NCI-H526 (cell line): ENCODE data around the gene SPATS2L.

Experiments used
- DNase-seq, 2 experiments: peaks; one replicate each; lab custom pipeline; 2025; lab: John Stamatoyannopoulos, UW

The SPATS2L gene, protein sequence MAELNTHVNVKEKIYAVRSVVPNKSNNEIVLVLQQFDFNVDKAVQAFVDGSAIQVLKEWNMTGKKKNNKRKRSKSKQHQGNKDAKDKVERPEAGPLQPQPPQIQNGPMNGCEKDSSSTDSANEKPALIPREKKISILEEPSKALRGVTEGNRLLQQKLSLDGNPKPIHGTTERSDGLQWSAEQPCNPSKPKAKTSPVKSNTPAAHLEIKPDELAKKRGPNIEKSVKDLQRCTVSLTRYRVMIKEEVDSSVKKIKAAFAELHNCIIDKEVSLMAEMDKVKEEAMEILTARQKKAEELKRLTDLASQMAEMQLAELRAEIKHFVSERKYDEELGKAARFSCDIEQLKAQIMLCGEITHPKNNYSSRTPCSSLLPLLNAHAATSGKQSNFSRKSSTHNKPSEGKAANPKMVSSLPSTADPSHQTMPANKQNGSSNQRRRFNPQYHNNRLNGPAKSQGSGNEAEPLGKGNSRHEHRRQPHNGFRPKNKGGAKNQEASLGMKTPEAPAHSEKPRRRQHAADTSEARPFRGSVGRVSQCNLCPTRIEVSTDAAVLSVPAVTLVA

DNA sequence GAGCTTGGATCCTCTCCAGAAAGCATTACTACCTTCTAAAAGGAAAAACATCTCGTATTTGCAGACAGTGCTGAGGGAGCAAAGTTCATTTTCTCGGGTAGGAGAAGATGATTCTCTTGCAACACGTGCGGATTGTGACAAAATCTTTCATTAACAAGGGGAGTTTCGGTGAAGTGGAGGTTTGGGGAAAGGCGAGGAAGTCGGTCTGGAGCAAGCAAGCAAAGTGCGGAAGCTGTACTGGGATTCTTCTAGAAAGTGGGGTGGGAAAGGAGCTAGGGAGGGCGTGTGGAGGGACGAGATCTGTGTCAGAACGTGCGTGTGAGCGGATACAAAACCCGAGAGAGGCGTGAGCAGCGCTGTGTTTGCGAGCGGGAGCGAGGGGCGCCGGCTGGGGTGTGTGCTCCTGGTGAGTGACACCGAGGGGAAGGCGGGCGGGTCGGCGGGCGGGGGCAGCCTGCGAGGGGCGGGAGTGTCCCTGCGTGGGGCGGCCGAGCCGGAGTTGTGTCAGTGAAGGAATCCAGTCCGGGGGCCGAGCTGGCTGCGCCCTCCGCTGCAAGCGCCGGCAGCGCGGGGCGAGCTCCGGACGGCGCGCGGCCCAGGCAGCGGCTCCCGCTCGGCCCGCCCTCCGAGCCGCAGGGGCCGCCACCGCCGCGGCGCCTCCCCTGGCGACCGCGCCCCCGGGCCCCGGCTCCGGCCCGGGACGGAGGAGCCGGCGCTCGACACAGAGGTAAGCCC is at the start of gene SPATS2L:
Gene SPATS2L (plus strand): TSS at position 498 of the 735 bp plus-strand sequence. CDS start 82,552 bp downstream, outside the sequence.
- DNase-seq = peak; percentile 68 to 87

DNA sequence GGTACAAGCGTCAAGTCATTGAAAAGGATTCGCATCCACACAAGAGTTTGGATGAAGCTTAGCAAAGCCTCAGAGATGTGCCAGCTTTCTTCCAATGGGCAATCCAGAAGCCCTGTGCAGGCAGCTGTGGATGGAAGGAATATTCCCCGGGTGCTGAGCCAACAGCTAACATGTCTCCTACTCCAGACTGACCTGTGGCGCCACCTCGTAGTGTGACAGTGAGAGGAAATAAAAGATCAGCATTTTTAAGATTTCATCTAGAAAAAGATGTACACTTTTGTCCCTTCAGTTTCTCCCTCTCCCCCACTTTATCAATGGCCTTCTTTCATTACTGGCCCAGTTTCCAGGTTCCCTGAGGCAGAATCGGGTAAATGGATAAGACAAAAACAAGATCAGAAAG is 48.9 kb upstream of the SPATS2L start:
- no peak for DNase-seq

DNA sequence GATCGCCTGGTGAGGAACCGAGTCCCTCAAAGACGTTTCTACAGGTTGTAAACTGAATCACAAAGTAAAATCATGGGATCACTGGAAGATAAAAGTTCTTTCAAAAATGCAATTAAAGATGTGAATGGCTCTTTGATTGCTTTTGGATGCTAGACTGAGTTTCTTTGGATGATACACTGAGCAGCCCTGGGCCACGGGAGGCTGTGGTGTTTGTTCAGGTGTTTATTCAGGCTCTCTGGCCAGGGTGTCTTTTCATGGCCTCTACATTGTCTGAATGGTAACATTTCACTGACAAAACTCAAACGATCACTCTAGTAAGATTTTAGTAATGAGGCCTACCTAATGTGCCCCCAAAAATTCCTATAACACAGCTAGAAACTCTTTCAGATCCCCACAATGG is 48.4 kb upstream of the SPATS2L start:
- DNase-seq = no peak

DNA sequence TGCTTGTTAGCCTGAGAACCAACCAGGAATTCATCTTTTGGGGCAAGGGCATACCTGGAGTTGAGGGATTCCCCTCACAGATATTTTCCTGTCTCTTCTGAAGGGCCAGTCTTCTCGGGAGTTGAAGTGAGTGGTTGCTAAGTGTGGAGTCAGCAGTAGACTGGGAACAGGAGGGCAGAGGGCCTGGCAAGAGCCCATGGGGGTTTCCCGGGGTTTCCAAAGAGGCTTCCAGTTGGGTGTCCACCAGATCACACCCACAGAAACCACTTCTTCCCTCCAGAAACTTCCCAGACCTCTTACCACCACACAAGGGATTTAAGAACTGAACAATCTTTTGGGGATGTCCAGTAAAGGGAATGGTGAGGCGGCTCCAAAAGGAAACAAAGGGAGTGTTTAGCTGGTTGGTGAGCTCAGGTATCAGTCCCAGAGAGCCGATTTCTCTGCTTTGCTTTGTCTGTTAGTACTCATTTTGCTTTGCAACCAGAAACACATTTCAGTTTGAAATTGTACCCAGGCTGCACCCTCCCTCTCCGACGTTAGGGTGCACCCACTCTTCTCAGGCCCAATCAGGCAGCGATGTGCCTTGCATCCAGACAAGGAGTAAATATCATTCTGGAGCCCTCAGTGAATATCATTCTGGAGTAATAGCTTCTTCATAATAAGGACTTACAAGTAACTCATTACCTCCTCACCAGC is 47.5 kb upstream of the SPATS2L start:
- DNase-seq = no peak

DNA sequence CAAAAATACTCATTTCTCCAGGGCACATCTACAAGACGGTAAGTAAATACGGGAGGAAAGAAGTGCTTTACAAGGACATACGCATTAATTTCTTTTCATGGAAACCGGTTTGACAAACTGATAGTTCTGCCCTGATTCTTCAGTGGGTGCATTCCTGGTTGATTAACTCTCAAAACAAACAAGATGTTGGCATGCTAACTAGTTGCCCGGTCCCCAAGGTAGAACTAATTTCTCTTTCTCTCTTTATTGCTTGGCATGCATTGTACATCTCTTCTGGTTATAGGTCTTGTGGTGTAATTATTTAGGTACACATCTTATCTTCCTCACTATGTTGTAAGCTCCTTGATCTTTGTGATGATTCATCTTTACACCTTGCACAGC is 46.9 kb upstream of the SPATS2L start:
- DNase-seq = peak in 1 of 2 experiments; percentile 32

DNA sequence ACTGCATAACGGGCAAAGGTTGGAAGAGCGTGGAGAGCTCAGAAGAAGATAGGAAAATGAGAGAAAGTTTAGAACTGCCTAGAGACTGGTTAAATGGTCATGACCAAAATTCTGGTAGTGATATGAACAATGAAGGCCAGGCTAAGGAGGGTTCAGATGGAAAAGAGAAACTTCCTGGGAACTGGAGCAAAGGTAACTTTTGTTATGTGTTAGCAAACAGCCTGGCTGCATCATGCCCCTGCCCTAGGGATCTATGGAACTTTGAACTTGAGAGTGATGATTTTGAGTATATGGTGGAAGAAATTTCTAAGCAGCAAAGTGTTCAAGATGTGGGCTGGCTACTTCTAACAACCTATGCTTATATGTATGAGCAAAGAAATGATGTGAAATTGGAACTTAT is 44.4 kb upstream of the SPATS2L start:
- no peak for DNase-seq

DNA sequence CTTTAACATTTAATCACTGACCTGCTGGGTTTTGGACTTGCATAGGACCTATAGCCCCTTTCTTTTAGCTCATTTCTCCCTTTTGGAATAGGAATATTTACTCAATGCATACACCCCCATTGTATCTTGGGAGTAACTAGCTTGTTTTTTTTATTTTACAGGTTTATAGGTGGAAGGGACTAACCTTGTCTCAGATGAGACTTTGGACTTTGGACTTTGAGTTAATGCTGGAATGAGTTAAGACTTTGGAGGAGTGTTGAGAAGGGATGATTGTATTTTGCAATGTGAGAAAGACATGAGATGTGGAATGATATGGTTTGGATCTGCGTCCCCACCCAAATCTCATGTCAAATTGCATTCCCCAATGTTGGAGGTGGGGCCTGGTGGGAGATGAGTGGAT is 43.2 kb upstream of the SPATS2L start:
- no peak for DNase-seq

DNA sequence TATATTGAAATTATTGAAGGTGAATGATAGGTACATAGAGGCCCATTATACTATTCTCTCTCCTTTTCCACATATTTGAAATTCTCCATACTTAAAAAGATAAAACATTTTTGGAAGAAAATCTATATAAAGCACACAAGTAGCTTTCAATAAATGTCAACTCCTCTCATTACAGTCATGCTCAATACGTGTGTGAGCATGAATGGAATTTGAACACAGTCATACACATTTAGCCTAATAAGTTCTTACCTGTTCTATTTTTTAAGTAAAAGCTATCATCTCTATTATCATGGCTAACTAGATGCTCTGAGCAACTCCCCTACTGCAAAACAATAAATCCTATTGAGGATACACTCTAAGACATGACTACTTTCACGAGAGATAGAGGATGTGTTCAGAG is 41.9 kb upstream of the SPATS2L start:
- no peak for DNase-seq

DNA sequence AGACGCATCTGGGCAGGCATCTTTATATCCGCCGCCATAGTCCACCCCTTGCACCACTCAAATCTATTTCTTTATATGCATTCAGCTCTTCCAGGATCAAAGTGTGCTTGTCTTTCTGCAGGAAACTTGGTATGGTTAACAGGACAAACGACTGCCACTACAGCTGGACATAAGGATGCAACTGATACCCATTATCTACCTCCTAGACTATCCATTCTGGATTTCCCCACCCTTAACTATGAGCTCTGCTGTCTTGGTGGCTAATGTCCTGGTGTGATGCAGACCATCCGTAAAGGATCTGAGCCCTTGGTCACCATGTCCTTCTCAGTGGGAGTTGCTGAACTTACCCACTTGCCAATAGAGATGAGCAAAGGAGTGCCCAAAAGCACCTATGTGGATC is 40.1 kb upstream of the SPATS2L start:
- DNase-seq = no peak

DNA sequence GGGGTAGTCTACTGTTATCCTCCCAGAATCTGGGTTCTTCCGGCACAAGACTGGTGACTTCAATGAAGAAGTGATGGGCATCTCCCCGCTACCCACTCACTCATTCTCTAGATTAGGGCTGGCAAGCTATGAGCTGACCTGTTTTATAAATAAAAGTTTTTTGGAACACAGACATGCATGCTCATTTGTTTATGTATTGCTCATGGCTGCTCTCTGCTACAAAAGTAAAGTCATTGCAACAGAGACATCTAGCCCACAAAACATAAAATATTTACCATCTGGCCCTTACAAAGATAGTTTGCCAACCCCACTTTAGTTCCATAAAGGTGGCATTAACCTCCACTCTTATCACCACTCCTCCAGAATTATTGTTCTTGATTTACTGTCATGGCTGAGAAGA is 39.1 kb upstream of the SPATS2L start:
- DNase-seq = no peak

DNA sequence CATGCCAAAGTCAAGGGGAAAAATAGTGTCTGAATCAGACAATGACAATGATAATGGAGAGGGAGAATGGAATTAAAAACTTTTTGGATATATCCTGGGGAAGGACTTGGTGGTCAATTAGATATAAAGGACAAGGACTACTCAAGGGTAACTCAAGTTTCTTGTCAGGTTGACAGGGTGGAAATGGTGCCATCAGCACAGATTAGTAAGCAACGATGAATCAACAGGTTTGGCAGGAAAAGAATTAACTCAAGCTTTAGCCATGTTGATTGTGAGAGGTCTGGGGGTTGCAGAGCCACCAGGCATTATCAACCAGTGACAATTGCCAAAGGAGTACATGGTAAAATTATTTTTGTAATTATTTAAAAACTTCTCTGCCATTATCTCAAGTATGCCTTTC is 35.8 kb upstream of the SPATS2L start:
- DNase-seq = no peak

DNA sequence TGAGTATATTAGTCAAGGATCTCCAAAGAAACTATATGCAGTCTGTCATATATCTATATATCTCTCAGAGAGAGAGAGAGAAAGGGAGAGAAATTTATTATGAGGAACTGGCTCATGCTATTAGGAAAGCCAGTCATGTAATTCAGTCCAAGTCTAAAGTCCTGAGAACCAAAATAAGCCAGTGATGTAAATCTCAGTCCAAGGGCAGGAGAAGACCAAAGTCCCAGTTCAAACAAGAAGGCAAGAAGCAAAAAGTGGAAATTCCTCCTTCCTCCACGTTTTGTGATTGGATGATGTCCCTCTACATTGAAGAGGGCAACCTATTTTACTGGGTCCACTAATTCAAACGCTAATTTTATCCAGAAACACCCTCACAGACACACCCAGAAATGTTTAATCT is 34.2 kb upstream of the SPATS2L start:
- no peak for DNase-seq

DNA sequence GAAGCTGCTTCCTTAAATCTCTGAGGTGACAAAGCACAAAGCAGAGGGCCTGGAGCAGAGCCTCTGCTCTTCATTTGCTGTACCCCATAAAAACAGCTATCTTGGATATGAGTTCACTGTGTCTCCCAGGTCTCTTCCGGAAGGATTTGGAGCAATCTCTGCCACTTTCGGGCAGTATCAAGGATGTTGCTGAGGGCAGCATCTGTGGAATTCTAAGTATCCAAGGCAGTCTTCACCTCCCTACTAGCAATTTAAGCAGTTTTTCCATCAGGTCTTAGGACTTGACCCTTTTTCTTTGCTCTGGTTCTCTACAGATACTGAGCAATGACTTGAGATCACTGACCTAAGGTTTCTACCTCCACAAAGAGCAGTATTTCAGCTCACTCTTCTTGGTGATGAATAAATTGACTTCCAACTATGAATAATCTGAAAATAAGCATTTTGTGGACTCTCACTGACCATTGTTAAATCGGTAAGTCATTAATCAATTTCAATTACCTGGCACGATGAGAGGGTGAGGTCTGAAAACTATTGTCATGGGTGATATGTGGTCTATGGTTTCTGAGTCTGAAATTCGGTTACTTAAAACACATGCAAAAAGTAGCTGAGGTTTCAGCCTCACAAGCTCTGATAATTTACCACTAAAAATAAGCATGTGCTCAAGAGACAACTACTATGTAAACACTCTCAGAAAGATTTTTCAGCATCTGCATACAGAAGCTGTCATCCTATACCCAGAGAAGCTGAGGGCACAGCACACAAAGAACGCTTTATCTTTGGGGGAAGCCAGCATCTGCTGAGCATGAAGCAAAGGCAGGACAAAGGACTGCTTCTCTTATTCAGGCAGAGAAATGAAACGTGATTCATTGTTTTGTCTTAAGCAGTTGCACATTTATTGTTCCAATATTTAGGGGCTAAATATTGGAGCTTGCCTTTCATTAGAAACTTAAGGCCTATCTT is 32.1 kb upstream of the SPATS2L start:
- DNase-seq = peak; percentile 93 to 95

DNA sequence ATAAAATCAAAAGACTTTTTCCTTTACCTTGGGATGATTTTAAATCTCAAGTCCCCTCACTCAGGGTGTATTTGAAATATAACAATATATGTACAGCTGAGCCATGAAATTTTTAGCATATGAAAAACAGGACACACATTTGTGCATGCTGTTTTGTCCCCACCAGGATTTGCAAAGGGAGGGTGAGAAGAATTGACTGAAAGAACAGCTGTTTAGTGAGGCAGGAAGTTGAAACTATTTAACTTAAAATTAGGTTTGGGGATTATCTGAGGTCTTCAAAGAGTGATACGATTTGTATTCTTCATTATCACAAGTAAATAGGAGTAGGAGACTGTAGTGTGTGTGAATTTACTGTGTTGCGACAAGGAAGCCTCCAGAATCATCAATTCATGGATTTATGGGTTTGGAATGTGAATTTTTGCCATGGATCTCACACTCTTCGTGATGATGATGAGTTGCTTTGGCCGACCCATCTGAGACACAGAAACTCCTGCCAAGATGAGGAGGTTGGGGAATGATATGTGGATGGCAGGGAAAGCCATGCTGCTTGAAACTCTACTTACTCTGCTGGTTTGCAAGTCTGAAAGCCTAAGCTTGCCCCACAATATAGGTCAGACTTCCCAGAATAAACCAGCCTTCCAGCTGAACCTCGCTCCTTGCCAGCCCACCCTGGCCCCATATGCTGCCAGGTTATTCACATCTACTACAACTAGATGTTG is 31.0 kb upstream of the SPATS2L start:
- DNase-seq = no peak

DNA sequence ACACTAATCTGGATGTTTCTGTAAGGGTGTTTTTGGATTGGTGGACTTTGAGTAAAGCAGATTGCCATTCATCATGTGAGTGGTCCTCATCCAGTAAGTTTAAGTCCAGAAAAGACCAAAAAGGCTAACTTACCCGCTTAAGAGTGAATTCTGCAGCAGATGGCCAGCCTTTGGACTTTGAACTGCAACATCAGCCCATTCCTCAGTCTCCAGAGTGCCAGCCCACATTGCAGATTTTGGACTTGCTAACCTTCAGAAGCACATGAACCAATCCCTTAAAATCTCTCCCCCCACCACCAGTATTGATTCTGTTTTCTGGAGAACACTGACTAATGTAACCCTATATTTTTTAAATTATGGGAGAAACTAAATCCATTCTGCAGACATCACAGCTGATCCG is 30.0 kb upstream of the SPATS2L start:
- DNase-seq = peak in 1 of 2 experiments; percentile 20

DNA sequence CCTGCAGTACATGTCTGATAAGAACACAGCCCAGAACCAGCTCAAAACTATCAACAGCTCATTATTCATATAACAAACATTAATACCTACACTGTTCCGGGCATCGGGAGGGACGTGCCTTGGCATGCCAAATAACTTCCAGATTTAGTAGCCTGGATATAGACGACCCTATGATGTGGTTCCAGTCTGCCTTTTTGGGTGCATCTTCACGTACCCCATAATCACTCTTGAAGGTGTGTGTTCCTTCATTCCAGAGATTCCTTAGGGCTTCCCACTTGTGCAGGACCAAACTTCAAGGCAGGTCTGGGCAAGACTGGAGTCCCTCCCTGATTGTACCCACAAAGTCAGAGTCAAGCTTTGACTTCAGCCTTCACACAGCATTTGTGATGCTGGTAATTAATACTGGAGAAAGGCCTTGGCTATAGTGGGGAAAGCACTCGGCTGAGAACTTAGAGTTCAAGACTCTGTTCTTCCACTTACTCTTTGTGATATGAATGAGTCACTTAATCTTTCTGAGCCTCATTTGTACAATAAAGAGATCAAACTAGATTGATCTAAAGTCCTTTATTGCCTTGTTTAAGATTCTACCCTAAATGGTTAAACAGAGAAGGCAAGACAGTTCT is 27.7 kb upstream of the SPATS2L start:
- DNase-seq = no peak

DNA sequence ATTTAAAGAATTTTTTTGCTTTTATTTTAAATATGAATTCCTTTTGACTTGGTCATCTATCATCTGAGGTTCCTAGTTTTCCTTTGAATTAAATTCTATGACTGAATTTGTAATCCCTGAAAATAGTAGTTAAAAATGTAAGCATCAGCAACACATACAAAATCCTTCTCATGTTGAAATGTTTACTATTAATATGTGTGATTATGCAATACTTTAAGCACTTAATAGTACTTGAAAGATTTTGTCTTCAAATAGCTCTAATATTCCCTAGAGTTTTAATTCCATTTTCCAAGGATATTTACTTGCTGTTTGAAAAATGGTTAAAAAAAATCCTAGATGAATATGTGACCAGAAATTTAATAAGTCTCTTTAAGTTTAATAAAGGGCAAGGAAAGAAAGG is 26.6 kb upstream of the SPATS2L start:
- DNase-seq = no peak

DNA sequence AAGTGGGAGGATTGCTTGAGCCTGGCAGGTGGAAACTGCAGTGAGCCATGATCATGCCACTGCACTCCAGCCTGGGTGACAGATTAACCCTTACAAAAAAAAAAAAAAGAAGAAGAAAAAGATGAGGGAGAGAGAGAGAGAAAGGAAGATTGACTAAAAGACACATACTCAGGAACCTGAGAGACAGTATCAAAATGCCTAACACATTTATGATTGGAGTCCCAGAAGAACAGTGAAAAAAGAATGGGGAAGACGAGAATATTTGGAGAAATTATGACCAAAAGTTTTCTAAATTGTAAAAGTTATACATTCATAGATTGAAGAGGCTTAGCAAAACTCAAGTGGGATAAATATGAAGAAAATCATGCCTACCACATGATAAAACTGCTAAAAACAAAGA is 19.9 kb upstream of the SPATS2L start:
- DNase-seq = no peak

DNA sequence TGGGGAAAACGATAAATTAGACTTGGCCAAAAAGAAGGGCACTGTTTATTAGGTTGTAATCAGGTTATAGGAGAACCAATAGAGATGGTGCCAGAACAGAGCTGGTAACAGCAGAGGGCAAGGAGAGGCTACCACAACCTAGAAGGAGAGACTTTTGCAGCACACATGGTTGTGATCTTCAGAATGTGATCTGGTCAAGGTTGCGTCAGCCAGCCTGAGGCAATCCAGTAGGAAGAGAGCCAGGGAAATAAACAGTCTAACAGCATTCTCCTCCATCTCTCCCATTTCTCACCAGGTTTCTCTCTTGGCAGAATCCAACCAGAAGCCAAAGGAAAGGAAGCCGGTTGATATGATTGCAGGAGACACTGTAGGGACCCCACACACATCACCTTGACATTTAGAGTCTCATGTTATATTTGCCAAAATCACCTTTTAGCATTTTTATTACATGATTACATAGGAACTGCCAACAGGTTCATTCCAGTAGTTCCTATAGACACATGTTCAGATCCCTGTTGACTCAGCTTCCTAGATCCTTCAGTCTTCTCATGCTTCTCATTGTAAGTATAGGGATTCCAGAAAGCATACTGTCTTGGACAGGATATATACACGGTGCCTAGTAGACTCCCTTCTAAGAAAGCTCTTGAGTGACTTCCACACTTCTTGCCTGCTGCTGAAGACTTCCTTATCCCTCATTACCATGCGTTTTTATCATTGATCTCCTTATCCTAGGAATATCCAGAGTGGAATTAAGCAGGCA is 17.6 kb upstream of the SPATS2L start:
- no peak for DNase-seq

DNA sequence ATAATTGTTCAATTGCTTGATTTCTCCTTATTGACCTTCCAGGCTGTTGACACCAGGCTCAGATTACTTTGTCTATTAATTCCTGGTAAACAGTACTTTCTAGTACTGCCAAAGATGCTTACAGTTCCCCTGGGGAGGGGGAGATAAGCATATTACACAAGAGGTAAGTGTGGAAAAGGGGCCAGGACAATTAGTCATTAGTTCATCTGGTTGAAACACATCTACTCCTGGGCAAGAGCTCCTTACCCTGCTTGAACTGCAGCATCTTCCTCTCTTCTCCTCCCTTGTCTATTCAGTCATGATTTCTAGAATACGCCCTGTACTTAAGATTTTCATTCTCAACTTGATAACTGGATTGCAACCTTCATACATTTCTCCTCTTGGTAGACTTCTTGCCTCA is 10.4 kb upstream of the SPATS2L start:
- no peak for DNase-seq
